K562 (cell line): ENCODE data around the gene ALKBH2. TPM values are rescaled to one million over a fixed set of nuclear protein-coding genes. Genes with fewer than 3 reads are reported as not detected.
A peak's percentile ranks its signal among the peaks of the same experiment; 100 is the strongest.

Source experiments
- ARID3B ChIP-seq: fragments of 250-450 bp; sonication (Bioruptor Pico); IDR thresholded peaks from 2 replicates; pipeline ENCODE4 v1.4.0; 2020; ENCODE audit warnings: borderline replicate concordance
- CTBP1 ChIP-seq: fragments of 450-650 bp; IDR thresholded peaks from 2 replicates; pipeline ENCODE4 v1.6.1; 2016; ENCODE audit warnings: borderline replicate concordance
- CXXC5 ChIP-seq: fragments of 250-450 bp; sonication (Bioruptor Pico); IDR thresholded peaks from 2 replicates; pipeline ENCODE4 v1.8.0; 2022; ENCODE audit warnings: inconsistent platforms, mild to moderate bottlenecking, moderate library complexity
- GATAD2A ChIP-seq: fragments of 450-650 bp; IDR thresholded peaks from 2 replicates; pipeline ENCODE4 v1.6.1; 2017
- GTF2E2 ChIP-seq: fragments of 200-800 bp; sonication (Bioruptor generic); IDR thresholded peaks from 2 replicates; pipeline ENCODE4 v1.6.1; 2016; ENCODE audit warnings: missing genetic modification characterization, missing compliant biosample characterization
- HMG20A ChIP-seq: fragments of 450-650 bp; formaldehyde crosslinking; conservative IDR thresholded peaks from 2 replicates; pipeline ENCODE4 v1.4.0; 2020; ENCODE audit warnings: mild to moderate bottlenecking, mixed read lengths
- HMGN3 ChIP-seq: IDR thresholded peaks from 2 replicates; pipeline ENCODE4 v1.6.1; 2011; ENCODE audit warnings: borderline replicate concordance, low read depth, mild to moderate bottlenecking, mixed read lengths, low read length; ENCODE audit not compliant: insufficient read length; ENCODE audit errors: extremely low read depth
- MYNN ChIP-seq, 2 experiments: sonication (generic); formaldehyde crosslinking in 1 of 2; IDR thresholded peaks; 2 replicates each; pipeline versions ENCODE4 v1.5.0 to v1.6.1; 2016 to 2020; ENCODE audit warnings: antibody characterized with exemption in 1 of 2, missing genetic modification reagents in 1 of 2
- NCOA1 ChIP-seq: fragments of 450-650 bp; IDR thresholded peaks from 2 replicates; pipeline ENCODE4 v1.6.1; 2016; ENCODE audit warnings: low read depth
- NFXL1 ChIP-seq: fragments of 450-650 bp; formaldehyde crosslinking; IDR thresholded peaks from 2 replicates; pipeline ENCODE4 v1.4.0; 2021; ENCODE audit warnings: mild to moderate bottlenecking
- NR2C2 ChIP-seq, 2 experiments: fragments of 200-800 bp in 1 of 2; sonication (Bioruptor generic) in 1 of 2; sonication (generic) in 1 of 2; formaldehyde crosslinking in 1 of 2; IDR thresholded peaks; 2 replicates each; pipeline versions ENCODE4 v1.6.1 to v1.8.0; 2016 to 2022; ENCODE audit warnings: mild to moderate bottlenecking in 1 of 2, missing compliant biosample characterization in 1 of 2, missing genetic modification characterization in 1 of 2, missing genetic modification reagents in 1 of 2
- TAF7 ChIP-seq: fragments of 450-650 bp; IDR thresholded peaks from 2 replicates; pipeline ENCODE4 v1.6.1; 2016; ENCODE audit warnings: missing genetic modification characterization, missing compliant biosample characterization
- TCFL5 ChIP-seq: fragments of 250-450 bp; sonication (Bioruptor Pico); conservative IDR thresholded peaks from 2 replicates; pipeline ENCODE4 v1.6.1; 2021; ENCODE audit warnings: mild to moderate bottlenecking, moderate library complexity, matching md5 sums
- UBTF ChIP-seq, 2 experiments: IDR thresholded peaks; 2 replicates each; pipeline ENCODE4 v1.6.1; 2012; ENCODE audit warnings: improper control_type of control experiment in 2 of 2, low read depth in 2 of 2, low read length in 2 of 2, borderline replicate concordance in 1 of 2
- ZBTB33 ChIP-seq: sonication (generic); formaldehyde crosslinking; IDR thresholded peaks from 2 replicates; pipeline ENCODE4 v1.8.1; 2023; ENCODE audit warnings: mild to moderate bottlenecking, missing genetic modification reagents
- ZNF511 ChIP-seq: sonication (generic); formaldehyde crosslinking; IDR thresholded peaks from 2 replicates; pipeline ENCODE4 v1.8.0; 2022; ENCODE audit warnings: mild to moderate bottlenecking, missing genetic modification reagents
- polyA plus RNA-seq, 8 experiments: library from polyadenylated mRNA; depleted of rRNA in 4 of 8; stranded (reverse) in 5 of 8; unstranded in 3 of 8; fragments of >200 nt; fragmentation: Nextera tagmentation in 2 of 8; fragmentation: Illumina TruSeq in 1 of 8; extraction: Ambion mirVana in 2 of 8; extraction: Trizol in 1 of 8; gene quantifications; 2 replicates each; pipeline versions ENCODE4 v1.2.1 to v1.2.3, GENCODE V29; 2011 to 2014; ENCODE audit warnings: inconsistent platforms in 1 of 8, missing spikeins in 1 of 8
- total RNA-seq, 7 experiments: library from RNA; depleted of rRNA in 6 of 7; stranded (reverse); fragments of >200 nt in 6 of 7; fragmentation: Illumina TruSeq in 2 of 7; extraction: Trizol in 2 of 7; gene quantifications; 2 replicates each; pipeline versions ENCODE4 v1.2.1 to v1.2.3, GENCODE V29; 2011 to 2021; ENCODE audit warnings: low replicate concordance in 1 of 7
- TF ChIP-seq, protein P1 (sequence below): fragments of 250-450 bp; sonication (Bioruptor Pico); IDR thresholded peaks from 2 replicates; pipeline ENCODE4 v1.8.0; 2021; ENCODE audit warnings: mild to moderate bottlenecking, moderate library complexity
- TF ChIP-seq, protein P2 (sequence below): fragments of 450-650 bp; formaldehyde crosslinking; IDR thresholded peaks from 2 replicates; pipeline ENCODE4 v1.4.0; 2022; ENCODE audit warnings: mild to moderate bottlenecking, moderate library complexity

ALKBH2 gene
- total and polyA plus RNA-seq, 9 of the 15 experiments (the other 6 are each of a cell fraction or from before 2014, with no cell fraction given): 5.9 to 56.1 (median 41.9) TPM

DNA sequence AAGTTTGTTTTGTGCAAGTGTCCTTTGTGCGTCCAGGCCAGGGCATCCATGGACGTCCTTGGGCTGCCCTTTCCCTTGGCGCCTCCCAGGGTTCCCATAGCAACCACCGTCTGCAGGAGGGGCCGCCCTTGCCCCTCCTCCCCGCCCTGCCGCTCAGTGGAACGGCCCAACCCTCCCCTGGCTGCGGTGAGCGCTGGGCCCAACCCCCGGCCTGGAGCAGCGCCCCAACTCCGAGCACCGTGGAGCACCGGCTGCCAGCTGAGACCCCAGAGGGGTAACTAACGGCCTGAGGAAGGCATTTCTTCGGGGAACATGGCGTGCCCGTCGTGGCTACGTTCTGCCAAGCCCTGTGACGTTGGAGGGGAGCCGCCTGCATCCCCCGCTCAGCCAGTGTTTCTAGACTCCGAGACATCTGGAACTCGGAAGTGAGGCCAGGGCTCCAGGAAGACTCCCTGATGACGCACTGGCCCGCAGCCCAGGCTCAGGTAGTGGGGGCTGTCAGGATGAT is 17.8 kb upstream of the ALKBH2 start (continued):
- TF ChIP-seq, protein P1, sequence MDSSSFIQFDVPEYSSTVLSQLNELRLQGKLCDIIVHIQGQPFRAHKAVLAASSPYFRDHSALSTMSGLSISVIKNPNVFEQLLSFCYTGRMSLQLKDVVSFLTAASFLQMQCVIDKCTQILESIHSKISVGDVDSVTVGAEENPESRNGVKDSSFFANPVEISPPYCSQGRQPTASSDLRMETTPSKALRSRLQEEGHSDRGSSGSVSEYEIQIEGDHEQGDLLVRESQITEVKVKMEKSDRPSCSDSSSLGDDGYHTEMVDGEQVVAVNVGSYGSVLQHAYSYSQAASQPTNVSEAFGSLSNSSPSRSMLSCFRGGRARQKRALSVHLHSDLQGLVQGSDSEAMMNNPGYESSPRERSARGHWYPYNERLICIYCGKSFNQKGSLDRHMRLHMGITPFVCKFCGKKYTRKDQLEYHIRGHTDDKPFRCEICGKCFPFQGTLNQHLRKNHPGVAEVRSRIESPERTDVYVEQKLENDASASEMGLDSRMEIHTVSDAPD (CRISPR knock-in tag): no peak
- TF ChIP-seq NCOA1 (no peak), TCFL5 (CRISPR knock-in tag) (no peak), TAF7 (peak; percentile 44; the same call in 1 of the 2 replicates), GTF2E2 (tag) (0 out of 2 replicates have a peak, but pooled peaks have one; percentile 31), CXXC5 (CRISPR knock-in tag) (peak; percentile 74), ZNF511 (CRISPR knock-in tag) (no peak), ZBTB33 (CRISPR knock-in tag) (no peak), UBTF (IDR thresholded peaks at IDR 0.05; ENCODE audit: borderline replicate concordance in 1 of 2, low read depth in 2 of 2, low read length in 2 of 2) (0 out of 4 replicates have a peak, but pooled peaks of 1 of the 2 experiments have one; percentile 18), ARID3B (CRISPR knock-in tag) (0 out of 2 replicates have a peak, but pooled peaks have one; percentile 45), NFXL1 (CRISPR knock-in tag) (no peak), HMG20A (CRISPR knock-in tag) (no peak), CTBP1 (peak; percentile 94), NR2C2 (CRISPR knock-in tag; IDR thresholded peaks at IDR 0.05) (0 out of 2 replicates have a peak, but pooled peaks have one; percentile 42), NR2C2 (tag; IDR thresholded peaks at IDR 0.05) (no peak; the same call in 1 of the 2 replicates), HMGN3 (peak; percentile 57), MYNN (IDR thresholded peaks at IDR 0.05) (0 out of 2 replicates have a peak, but pooled peaks have one; percentile 19), MYNN (CRISPR knock-in tag; IDR thresholded peaks at IDR 0.05) (no peak), GATAD2A (no peak)
- TF ChIP-seq, protein P2, sequence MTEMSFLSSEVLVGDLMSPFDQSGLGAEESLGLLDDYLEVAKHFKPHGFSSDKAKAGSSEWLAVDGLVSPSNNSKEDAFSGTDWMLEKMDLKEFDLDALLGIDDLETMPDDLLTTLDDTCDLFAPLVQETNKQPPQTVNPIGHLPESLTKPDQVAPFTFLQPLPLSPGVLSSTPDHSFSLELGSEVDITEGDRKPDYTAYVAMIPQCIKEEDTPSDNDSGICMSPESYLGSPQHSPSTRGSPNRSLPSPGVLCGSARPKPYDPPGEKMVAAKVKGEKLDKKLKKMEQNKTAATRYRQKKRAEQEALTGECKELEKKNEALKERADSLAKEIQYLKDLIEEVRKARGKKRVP: 0 out of 2 replicates have a peak, but pooled peaks have one; percentile 31
